Mesendoderm (in vitro differentiated cells): Measurements from ENCODE around the gene FAT3.

Experiments
- DNase-seq: peaks from one replicate; pipeline ENCODE4 v3.0.0; 2013
- H2AK5ac ChIP-seq: 2 replicates; pipeline ENCODE4 v1.6.1; 2013; ENCODE audit warnings: low read length, inconsistent platforms
- H2BK120ac ChIP-seq: 2 replicates; pipeline ENCODE4 v1.6.1; 2013; ENCODE audit warnings: low read depth, mild to moderate bottlenecking, low read length, moderate library complexity, mixed read lengths
- H2BK15ac ChIP-seq: replicated peaks from 2 replicates; pipeline ENCODE4 v1.6.1; 2013; ENCODE audit warnings: low read depth, mild to moderate bottlenecking, moderate library complexity
- H2BK5ac ChIP-seq: 2 replicates; pipeline ENCODE4 v1.6.1; 2013; ENCODE audit warnings: low read length, inconsistent platforms
- H3K18ac ChIP-seq: 2 replicates; pipeline ENCODE4 v1.6.1; 2013; ENCODE audit warnings: mild to moderate bottlenecking, low read length, mixed read lengths
- H3K23ac ChIP-seq: one replicate; pipeline ENCODE4 v1.6.1; 2013; ENCODE audit warnings: low read length
- H3K27ac ChIP-seq: 2 replicates; pipeline ENCODE4 v1.5.1; 2013; ENCODE audit warnings: low read depth, mild to moderate bottlenecking, inconsistent platforms, low read length, moderate library complexity
- H3K27me3 ChIP-seq: 2 replicates; pipeline ENCODE4 v1.6.1; 2013; ENCODE audit warnings: low read length, control low read depth, mild to moderate bottlenecking, inconsistent platforms; ENCODE audit not compliant: insufficient read depth, poor library complexity
- H3K36me3 ChIP-seq: 2 replicates; pipeline ENCODE4 v1.6.1; 2013; ENCODE audit warnings: low read length, inconsistent platforms; ENCODE audit not compliant: control insufficient read depth, insufficient read depth
- H3K4ac ChIP-seq: one replicate; pipeline ENCODE4 v1.6.1; 2013; ENCODE audit warnings: low read depth, mild to moderate bottlenecking, low read length, moderate library complexity
- H3K4me1 ChIP-seq: 2 replicates; pipeline ENCODE4 v1.6.1; 2013; ENCODE audit warnings: low read depth, low read length, inconsistent platforms; ENCODE audit not compliant: control insufficient read depth
- H3K4me2 ChIP-seq: 2 replicates; pipeline ENCODE4 v1.6.1; 2013; ENCODE audit warnings: low read length
- H3K4me3 ChIP-seq: 2 replicates; pipeline ENCODE4 v1.5.1; 2013; ENCODE audit warnings: mild to moderate bottlenecking, low read length
- H3K56ac ChIP-seq: one replicate; pipeline ENCODE4 v1.6.1; 2013; ENCODE audit warnings: low read length
- H3K79me1 ChIP-seq: 2 replicates; pipeline ENCODE4 v1.6.1; 2013; ENCODE audit warnings: low read length, inconsistent platforms
- H3K79me2 ChIP-seq: 2 replicates; pipeline ENCODE4 v1.6.1; 2013; ENCODE audit warnings: mild to moderate bottlenecking, low read length; ENCODE audit not compliant: control insufficient read depth, insufficient read depth
- H3K9ac ChIP-seq: 2 replicates; pipeline ENCODE4 v1.6.1; 2013; ENCODE audit warnings: low read length, inconsistent platforms
- H4K5ac ChIP-seq: one replicate; pipeline ENCODE4 v1.6.1; 2013; ENCODE audit warnings: low read length
- H4K8ac ChIP-seq: one replicate; pipeline ENCODE4 v1.6.1; 2013; ENCODE audit warnings: low read depth, mild to moderate bottlenecking, control low read depth, low read length, moderate library complexity
- WGBS: extraction: QIAGEN DNeasy Blood & Tissue Kit; methylation state at CpG from one replicate; pipeline ENCODE4 v1.1.7; 2013; ENCODE audit warnings: low lambda C conversion rate, missing lambda C conversion rate; ENCODE audit not compliant: insufficient coverage; ENCODE audit errors: extremely low coverage; 5-methylcytosine and 5-hydroxymethylcytosine counted together

FAT3 gene

DNA sequence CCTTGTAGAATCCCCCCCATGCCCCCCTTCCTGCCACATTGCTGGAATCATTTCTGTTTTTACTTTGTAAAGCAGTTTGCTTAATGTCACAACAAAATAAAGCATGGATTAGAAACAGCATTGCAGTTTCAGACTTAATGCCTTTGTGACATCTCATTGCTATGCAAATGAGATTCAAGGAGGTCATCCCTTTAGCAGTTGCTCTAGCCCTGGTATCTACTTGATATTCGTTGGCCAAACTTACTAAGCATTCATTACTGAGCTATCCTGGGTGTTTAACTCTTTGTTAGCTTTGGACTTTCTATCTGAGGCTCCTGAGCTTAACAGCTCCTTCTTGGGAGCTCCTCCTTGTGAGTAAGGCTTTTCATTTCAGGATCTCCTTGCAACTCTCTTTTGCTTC lies 16.3 kb downstream of the FAT3 start:
- Histone ChIP-seq H3K4me3 (no peak overlapping the region), H3K79me1 (peaks cover 2% of the 10 kb centered on the region), H4K8ac (no peak overlapping the region), H3K79me2 (peaks cover 22% of the 10 kb centered on the region), H2BK120ac (no peak overlapping the region), H3K4me1 (peaks cover 7% of the 10 kb centered on the region), H3K27ac (no peak overlapping the region), H2AK5ac (no peak overlapping the region), H3K56ac (no peak overlapping the region), H2BK15ac (no peak overlapping the region), H4K5ac (no peak overlapping the region), H3K36me3 (no peaks in the 10 kb centered on the region), H2BK5ac (no peak overlapping the region), H3K4ac (no peak overlapping the region), H3K9ac (no peak overlapping the region), H3K18ac (peak overlapping the region; percentile 30), H3K23ac (no peak overlapping the region), H3K27me3 (no peaks in the 10 kb centered on the region), H3K4me2 (no peak overlapping the region)
- WGBS: no CpG with 5 or more reads among the region's 1 CpG
- DNase-seq: peak; percentile 70

DNA sequence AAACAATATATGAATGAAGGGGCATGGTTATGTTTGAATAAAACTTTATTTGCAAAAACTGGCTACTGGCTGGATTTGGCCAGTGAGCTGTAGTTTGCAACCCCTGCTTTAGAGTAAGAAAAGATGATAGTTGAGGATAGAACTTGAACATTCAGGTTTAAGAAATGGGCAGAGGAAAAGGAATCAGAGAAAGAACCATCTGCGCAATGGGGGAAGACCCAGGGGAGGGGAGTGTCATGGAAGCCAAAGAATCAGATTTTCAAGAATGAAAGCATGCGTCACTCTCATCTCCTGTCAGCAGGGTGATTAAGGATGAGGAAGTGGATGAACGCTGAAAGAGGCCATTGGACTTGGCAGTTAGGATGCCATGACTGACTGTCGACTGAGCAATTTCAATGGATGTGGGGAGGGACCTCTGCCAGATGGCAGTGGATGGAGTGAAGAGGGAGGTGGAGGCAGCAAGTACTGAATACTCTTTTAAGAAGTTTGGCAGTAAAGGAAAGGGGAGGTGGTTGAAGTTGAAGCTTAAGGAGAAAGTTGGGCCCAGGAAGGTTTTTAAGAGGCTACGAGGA lies 21.2 kb downstream of the FAT3 start:
- DNase-seq: no peak
- H3K79me1 ChIP-seq: peaks cover 9% of the 10 kb centered on the region
- H3K4me3 ChIP-seq: no peak overlapping the region
- no peak overlapping the region for H3K9ac ChIP-seq
- H3K4me1 ChIP-seq: peaks cover 12% of the 10 kb centered on the region
- no peak overlapping the region for H2AK5ac ChIP-seq
- no peaks in the 10 kb centered on the region for H3K27me3 ChIP-seq
- H3K36me3 ChIP-seq: no peaks in the 10 kb centered on the region
- no CpG with 5 or more reads among the region's 5 CpGs for WGBS
- no peak overlapping the region for H2BK5ac ChIP-seq
- no peak overlapping the region for H4K5ac ChIP-seq
- no peak overlapping the region for H3K27ac ChIP-seq
- no peak overlapping the region for H3K4ac ChIP-seq
- no peak overlapping the region for H2BK15ac ChIP-seq
- peaks cover 9% of the 10 kb centered on the region for H3K79me2 ChIP-seq
- H2BK120ac ChIP-seq: no peak overlapping the region
- no peak overlapping the region for H3K56ac ChIP-seq
- H4K8ac ChIP-seq: no peak overlapping the region
- H3K18ac ChIP-seq: no peak overlapping the region
- no peak overlapping the region for H3K4me2 ChIP-seq
- no peak overlapping the region for H3K23ac ChIP-seq

DNA sequence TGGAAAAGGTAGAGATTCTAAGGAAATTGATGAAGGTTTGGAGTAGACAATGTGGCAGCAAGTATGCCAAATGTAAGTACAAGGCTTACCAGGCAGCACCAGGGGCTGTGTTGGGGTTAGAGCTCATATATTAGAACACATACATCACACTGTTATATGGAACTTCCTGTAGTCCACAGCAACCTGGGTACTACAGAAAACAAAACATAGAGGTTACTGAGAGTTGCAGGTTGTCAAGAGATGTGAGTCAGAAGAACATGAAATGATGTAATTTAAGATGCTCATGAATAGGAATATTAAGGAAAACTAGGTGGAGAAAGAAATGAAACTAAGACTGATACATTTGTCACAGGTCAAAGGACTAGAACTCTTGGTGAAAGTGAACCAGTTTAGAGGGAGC lies 22.0 kb downstream of the FAT3 start:
- no peak overlapping the region for H3K56ac ChIP-seq
- no peak overlapping the region for H3K23ac ChIP-seq
- H3K9ac ChIP-seq: no peak overlapping the region
- no peak overlapping the region for H3K18ac ChIP-seq
- no peak for DNase-seq
- peaks cover 9% of the 10 kb centered on the region for H3K4me1 ChIP-seq
- H4K8ac ChIP-seq: no peak overlapping the region
- H2AK5ac ChIP-seq: no peak overlapping the region
- no peak overlapping the region for H3K27ac ChIP-seq
- H3K4me3 ChIP-seq: no peak overlapping the region
- no peak overlapping the region for H2BK5ac ChIP-seq
- no peaks in the 10 kb centered on the region for H3K36me3 ChIP-seq
- peaks cover 9% of the 10 kb centered on the region for H3K79me1 ChIP-seq
- H3K79me2 ChIP-seq: peaks cover 6% of the 10 kb centered on the region
- no peak overlapping the region for H2BK120ac ChIP-seq
- no peak overlapping the region for H3K4me2 ChIP-seq
- no peak overlapping the region for H3K4ac ChIP-seq
- no peak overlapping the region for H4K5ac ChIP-seq
- H2BK15ac ChIP-seq: no peak overlapping the region
- H3K27me3 ChIP-seq: no peaks in the 10 kb centered on the region

DNA sequence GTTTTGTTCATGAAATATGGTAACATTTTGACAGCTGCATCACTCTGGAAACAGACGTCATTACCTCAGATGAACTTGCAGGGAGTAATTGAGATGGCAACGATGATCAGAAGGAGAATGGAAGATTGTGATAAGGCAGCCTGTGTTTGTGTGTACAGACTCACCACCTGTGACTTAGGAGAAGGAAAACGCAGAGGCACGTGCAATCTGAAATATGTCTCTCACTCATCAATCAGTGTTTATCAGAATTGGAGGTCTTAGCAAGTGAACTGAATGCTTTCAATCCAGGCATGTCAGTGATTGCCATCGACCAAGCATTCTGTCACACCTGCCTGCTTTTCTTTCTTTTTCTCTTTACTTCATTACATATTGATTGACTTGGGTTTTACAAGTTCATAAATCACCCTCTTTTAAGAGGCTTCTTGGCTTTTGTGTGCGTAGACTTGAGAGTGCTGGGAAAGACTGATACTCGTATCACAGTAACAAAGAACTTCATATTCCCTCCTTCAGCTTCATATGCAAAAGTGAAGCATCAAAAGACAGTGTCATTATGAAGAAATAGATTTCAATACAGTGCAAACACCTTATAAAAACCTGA lies 24.6 kb downstream of the FAT3 start:
- Histone ChIP-seq H3K79me1 (peaks cover 9% of the 10 kb centered on the region), H2BK5ac (no peak overlapping the region), H4K5ac (no peak overlapping the region), H4K8ac (no peak overlapping the region), H3K79me2 (peaks cover 3% of the 10 kb centered on the region), H3K4me2 (no peak overlapping the region), H2BK15ac (no peak overlapping the region), H2BK120ac (no peak overlapping the region), H3K23ac (no peak overlapping the region), H2AK5ac (no peak overlapping the region), H3K27ac (no peak overlapping the region), H3K9ac (no peak overlapping the region), H3K4me1 (peaks cover 16% of the 10 kb centered on the region), H3K4me3 (no peak overlapping the region), H3K36me3 (no peaks in the 10 kb centered on the region), H3K27me3 (no peaks in the 10 kb centered on the region), H3K56ac (no peak overlapping the region), H3K4ac (no peak overlapping the region), H3K18ac (no peak overlapping the region)
- no CpG with 5 or more reads among the region's 7 CpGs for WGBS
- DNase-seq: no peak

DNA sequence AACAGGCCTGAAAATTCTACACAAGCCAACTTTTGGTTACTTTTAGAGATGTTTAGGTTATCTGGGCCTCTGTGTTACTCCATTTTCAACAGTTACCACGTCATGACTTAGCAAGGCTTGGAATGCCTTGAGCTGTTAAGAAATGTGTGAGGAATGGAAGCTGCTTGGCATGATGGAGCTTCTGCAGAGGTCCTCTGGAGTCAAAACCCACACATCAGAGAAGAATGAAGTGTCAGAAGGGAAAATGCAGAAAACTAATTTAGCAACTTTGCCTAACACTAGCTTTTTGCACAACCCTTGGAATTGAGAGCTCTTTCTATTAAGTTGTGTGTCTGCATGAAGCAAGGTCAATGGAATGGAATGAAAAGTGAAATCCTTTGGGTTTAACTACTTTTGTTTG lies 27.4 kb downstream of the FAT3 start:
- no CpG with 5 or more reads among the region's 1 CpG for WGBS
- no peak overlapping the region for H3K56ac ChIP-seq

DNA sequence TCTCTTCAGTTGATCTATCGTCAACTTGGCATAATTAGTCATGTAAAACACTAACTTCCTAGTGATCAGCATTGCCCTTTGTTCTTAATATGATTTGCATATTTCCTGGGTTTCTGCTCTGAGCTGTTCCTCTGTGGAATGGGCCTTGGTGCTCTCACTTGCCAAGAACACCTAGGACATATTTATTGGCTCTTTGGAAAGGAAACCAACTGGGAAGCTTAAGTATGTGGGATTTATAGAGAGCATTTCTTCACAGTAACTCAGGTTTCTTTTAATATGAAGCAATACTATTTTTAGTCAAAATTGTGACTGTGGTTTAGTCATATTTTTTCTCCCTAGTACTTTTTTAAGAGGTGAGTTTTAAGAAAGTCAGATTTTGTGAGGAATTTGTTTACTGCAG lies 28.8 kb downstream of the FAT3 start:
- no peaks in the 10 kb centered on the region for H3K27me3 ChIP-seq
- no peak overlapping the region for H4K8ac ChIP-seq
- peak overlapping the region; percentile 35 for H3K56ac ChIP-seq
- WGBS: no CpG with 5 or more reads among the region's 1 CpG
- no peak overlapping the region for H2BK5ac ChIP-seq
- peaks cover 6% of the 10 kb centered on the region for H3K79me1 ChIP-seq
- no peak overlapping the region for H2BK15ac ChIP-seq
- no peak overlapping the region for H2AK5ac ChIP-seq
- no peak overlapping the region for H3K4me2 ChIP-seq
- H3K23ac ChIP-seq: no peak overlapping the region
- no peak overlapping the region for H3K9ac ChIP-seq
- H3K27ac ChIP-seq: no peak overlapping the region
- no peak overlapping the region for H3K4ac ChIP-seq
- H2BK120ac ChIP-seq: no peak overlapping the region
- peaks cover 7% of the 10 kb centered on the region for H3K4me1 ChIP-seq
- H4K5ac ChIP-seq: peak overlapping the region; percentile 47
- no peak overlapping the region for H3K4me3 ChIP-seq
- no peak overlapping the region for H3K18ac ChIP-seq
- no peak for DNase-seq
- H3K79me2 ChIP-seq: no peaks in the 10 kb centered on the region
- no peaks in the 10 kb centered on the region for H3K36me3 ChIP-seq

More for the DNA sequence above, 27.4 kb downstream of the FAT3 start:
- Histone ChIP-seq H3K9ac (no peak overlapping the region), H4K8ac (no peak overlapping the region), H2BK15ac (no peak overlapping the region), H3K23ac (no peak overlapping the region), H2BK5ac (no peak overlapping the region), H3K18ac (no peak overlapping the region), H2AK5ac (no peak overlapping the region), H2BK120ac (no peak overlapping the region), H3K4me2 (no peak overlapping the region), H3K36me3 (no peaks in the 10 kb centered on the region), H3K27ac (no peak overlapping the region), H3K4ac (no peak overlapping the region), H4K5ac (no peak overlapping the region), H3K79me2 (no peaks in the 10 kb centered on the region), H3K27me3 (no peaks in the 10 kb centered on the region), H3K4me1 (peaks cover 7% of the 10 kb centered on the region), H3K79me1 (peaks cover 3% of the 10 kb centered on the region), H3K4me3 (no peak overlapping the region)
- peak; percentile 85 for DNase-seq
